HG03196 (cell line): ENCODE results near the gene RGS16.

Source experiments
- ATAC-seq: cut with Tn5 transposase; IDR thresholded peaks from one replicate; pipeline ENCODE4 v1.9.1; 2021; ENCODE audit not compliant: unreplicated experiment

RGS16 gene

DNA sequence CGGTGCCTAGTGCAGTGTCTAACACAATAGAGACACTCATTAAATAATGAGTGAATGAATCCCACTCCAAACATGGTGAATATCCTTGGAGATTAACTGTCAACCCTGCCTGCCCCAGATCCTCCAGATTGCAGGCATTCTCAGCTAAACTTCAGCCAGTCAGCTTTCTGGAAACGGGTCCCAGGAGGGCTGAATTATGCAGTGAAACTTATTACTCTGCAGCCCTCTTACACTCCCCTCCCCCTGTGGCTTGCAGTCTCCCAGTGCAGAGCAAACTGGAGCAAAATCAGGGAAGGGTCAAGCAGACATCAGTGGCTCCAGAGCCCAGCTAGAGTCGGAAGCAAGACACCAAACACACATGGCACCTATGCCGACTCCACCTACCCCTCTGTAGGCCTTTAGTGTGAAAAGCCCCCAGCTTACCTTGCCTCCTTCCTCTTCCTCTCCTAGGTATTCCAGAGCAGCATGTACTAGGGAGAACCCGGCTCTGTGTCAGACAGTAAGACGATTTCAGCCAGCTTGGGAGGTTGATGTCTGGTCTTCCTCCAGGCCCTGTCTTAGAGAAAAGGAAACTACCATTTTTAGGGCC lies 6.5 kb upstream of the RGS16 start:
- ATAC-seq, result no peak

DNA sequence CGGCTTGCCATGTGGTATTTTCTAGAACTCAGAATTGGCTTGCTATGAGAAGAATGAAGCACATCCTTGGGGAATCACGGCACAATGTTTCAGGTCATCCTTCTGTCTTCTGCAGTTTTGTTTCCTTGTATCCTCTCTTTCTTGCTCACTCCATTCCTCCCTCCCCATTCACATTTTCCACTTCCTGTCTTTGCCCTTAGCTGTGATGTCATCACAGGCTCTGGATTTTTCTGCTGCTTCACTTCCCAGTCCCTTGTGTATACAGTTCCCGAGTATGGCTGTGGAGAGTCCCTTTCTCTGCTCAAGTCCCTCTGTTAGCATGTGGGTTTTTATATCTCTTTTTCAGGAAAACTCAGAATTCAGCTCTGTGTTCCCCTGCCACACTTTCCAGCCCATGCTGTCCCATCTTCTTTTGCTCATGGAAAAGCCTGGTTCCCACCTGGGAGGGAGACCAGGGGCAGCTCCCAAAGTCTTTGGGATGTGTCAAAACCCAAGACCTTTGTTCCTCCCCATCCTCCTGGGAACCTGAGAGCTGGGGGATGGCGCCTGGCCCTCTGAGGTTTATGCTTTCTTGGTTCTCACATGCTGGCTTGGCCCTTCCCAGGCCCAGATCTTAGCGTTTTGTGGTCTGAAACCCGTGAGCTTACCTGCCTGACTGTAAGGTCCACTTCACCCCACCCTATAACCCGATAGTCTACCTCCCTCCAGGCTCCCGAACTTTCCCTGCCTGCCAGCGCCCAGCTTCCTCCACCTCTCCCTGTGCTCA lies 4.8 kb upstream of the RGS16 start:
- no peak for ATAC-seq

DNA sequence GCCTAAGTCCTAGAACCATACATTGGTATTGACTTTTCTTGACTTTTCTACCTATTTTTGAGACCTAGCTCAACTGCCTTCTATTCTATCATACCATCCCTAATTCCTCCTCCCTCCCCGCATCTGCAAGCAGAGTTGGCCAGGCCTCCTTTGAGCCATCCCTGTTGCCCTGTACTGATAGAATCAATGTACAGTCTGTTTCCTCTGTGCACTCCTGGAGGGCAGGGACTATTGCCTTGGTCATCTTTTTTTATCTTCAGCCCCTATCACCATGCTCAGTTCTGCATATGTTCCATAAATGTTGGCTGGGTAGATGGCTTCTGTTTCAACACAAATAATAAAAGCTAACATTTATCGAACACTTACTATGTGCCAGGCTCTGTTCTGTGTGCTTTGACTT lies 4.0 kb upstream of the RGS16 start:
- no peak for ATAC-seq

DNA sequence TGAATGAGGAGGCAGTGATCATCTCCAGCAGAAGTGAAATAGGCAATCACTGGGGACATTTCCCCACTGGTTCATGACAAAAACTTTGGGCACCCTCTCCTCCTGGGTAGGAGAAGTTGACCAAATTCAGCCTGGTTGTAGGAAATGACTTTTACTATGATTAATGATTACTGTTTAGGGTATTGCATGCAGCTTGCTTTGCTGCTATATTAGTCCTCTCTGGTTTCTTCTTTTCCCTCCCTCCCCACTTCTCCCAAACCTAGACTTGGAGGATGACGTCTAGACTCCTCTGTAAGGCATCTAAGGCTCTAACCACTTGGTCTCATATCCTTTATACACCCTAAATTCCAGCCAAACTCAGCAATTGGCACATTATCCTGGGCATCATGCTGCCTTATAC lies 3.4 kb upstream of the RGS16 start:
- no peak for ATAC-seq

DNA sequence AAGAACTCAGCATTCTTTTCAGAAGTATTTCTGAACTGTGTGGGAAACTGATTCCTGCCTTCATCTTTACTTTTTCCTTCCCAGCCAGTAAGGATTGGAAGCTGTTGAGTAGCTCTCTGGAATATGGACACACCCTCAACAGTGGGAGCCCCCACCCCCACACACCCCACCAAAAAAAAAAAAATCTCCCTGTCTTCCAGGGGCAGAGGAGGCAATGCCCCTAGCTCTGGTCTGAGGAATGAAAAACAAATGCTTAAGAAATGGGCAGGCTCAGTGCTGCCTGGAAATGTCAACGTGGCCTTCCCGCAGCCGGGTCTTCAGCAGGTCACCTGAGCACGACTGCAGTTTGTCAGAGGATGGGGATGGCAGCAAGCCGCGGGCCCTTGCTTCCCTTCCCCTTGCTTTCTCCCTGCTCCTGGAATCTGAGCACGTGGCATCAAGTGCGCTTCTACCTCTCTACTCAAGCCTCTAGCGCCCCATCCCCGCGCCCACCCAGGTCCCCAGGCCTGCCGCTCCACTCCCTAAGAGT lies 479 bp downstream of the RGS16 start:
- ATAC-seq, result no peak

DNA sequence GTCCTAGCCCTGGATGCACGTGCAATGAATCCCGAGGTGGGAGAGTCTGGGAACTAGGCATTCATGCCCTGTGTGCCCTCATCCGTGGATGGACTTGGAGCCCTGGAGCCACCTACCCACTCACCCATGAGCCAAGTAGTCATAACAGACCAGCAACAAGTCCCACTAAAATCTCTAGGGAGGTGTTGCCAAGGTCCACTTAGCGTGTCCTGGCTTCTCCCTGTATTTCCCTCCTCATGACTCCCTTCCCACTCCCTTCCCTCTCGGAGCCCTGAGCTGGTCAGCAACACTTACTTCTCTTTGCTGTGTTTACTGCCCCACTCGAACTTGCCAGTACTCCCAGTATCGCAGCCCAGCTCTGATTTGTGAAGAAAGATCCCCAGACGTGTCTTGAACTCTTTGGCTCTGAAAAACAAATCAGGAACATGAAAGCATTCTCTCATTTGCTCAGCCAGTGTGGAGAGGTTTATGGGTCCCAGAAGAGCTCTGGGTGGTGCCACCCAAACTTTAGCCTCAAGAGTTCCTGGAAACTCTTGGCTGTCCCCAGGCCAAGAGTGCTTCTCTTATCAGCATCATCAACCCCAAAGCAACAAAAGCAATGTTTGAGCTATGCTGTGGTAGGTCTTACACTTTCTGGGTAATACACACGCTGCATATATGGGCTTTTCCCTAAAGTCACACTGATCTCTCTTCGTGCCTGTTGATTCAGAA lies 1.1 kb downstream of the RGS16 start:
- no peak for ATAC-seq

DNA sequence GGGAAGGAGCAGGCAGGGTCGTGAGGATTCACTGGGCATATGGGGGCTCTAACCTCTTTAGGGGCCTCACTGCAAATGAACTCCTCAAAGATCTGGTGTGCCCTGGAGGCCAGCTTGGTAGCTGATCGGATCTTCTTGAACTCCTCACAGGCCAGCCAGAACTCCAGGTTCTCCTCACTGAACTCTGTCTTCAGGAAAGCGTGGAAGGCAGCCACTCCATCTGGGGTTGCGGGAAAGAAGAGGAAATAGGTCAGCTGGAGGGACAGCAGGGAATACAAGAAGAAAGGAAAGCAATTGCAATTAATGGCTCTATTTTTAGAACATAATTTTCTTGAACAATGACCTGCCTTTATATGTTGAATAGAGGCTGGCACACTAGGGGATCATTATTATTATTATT lies 2.3 kb downstream of the RGS16 start:
- no peak for ATAC-seq

DNA sequence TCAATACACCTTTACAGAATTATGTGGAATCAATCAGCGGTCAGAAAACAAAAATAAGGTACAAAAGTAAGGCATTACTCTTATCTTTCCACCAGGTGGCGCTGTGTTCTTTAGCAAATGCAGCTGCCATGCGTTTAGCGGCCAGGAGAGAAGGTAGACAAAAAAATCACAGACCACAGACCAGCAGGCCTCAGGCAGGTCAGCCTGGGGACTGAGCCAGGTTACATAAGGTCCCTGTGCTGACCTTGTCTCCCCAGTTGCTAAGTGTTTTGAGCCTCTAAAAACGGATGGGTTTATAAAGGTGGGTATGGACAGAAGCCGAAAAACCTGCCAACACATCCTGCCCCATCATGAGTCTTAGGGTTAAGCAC lies 2.8 kb downstream of the RGS16 start:
- no peak for ATAC-seq

DNA sequence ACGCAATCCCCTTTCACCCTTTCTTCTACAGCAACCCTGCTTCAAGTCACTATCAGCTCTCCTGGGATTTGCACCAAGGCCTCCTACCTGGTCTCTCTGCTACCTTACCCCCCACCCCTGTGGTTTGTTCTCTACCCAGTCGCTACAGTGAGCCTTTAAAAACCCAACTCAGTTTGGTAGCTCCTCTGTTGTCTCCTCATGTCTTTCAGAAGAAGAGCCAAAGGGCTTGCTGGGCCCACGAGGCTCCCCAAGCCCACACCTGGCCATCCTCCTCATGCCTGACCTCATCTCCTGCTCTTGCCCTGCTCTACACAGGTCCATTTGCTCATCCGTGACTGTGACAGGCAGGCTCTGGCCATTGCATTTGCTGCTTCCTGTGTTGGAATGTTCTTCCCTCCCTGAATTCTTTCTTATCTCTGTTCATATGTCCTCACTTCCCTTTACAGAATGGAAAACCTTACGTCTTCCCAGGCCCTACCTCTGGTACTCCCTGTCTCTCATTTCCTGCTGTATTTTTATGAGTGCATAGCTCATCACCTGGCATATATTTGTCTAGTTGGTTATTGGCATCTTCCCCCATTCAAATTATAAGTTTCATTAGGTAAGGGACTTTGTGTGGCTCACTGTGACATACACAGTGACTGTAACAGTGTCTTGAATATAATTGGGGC lies 3.3 kb downstream of the RGS16 start:
- ATAC-seq, result no peak

DNA sequence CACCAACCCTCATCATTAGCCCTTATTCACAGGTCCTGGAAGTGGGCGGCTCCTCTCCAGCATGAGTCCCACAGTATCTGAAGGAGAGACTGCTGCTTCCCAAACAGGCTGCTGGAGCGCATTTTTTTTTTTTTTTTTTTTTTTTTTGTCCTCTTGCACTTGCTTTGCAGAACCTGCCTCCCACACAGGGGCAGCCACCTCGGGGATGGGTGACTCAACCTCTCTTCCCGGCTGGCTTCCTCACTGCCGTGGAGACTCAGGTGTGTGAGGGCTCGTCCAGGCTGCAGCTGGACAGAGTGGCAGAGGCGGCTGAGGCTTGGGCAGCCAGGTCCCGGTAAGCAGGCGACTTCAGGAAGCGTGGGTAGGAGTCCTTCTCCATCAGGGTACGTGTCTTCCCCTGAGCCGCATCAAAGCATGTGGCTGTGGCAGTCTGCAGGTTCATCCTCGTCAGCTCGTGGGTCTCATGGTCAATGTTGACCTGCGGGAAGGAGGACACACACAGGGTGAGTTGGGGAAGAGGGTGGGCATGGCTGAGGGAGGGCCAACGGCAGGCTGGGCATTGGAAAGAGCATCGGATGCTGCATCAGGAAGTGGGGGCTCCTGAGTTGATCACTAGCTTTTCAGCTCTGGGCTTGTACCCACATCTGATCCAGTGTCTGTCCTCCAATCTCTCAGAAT lies 4.0 kb downstream of the RGS16 start:
- no peak for ATAC-seq

DNA sequence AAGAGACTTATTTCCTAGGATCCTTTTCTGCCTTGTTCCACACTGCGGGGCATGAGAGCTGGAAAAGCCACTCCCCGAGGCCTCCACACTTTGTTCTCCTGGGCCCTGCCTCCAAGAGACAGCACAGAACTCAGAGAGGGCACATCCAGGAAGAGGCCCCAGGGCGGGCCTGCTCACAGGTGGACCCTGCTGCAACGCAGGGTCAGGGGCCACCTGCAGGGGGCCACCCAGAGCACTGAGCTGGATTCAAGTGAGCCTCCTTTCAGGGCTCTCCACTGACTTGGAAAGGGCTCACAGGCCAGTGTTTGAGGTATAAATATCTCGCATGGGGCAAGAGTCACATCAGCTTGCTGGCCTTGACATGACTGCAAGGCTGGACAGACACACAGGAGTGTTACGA lies 4.8 kb downstream of the RGS16 start:
- no peak for ATAC-seq

DNA sequence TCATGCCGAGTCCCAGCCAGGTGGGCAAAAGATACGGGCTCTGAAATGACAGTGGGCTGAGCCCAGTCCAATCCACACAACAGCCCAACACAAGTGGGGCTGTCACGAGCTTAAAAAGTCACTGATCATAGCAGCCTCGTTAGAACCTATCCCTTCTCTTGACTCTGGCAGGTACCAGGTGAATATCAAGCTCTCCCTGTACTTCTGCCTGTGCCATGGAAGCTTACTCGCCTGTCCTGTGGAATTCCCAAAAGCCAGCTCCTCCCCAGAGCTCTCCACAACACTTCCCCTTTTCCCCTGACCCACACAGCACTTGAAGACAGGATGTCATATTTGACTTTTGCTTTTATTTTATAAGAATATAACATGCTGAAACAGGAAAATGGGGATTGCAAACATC lies 5.9 kb downstream of the RGS16 start:
- no peak for ATAC-seq

DNA sequence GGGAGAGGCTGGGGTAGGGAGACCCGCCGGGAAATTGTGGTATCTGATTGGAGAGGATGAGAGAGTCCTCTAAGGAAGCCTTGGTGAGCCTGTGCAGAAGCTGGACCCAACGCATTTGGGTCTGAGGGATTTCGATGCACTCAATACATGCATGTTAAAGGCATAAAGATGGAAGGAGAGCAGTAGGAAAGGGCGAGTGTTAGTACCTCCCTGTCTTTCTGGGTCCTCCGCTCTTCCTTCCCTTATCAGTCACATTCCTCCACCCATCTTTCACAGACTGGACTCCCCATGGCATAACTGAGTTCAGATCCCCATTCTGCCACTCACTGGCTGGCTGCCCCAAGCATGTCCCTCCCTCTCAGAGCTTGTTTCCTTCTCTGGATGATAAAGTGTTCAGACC lies 7.3 kb downstream of the RGS16 start:
- ATAC-seq, result no peak

DNA sequence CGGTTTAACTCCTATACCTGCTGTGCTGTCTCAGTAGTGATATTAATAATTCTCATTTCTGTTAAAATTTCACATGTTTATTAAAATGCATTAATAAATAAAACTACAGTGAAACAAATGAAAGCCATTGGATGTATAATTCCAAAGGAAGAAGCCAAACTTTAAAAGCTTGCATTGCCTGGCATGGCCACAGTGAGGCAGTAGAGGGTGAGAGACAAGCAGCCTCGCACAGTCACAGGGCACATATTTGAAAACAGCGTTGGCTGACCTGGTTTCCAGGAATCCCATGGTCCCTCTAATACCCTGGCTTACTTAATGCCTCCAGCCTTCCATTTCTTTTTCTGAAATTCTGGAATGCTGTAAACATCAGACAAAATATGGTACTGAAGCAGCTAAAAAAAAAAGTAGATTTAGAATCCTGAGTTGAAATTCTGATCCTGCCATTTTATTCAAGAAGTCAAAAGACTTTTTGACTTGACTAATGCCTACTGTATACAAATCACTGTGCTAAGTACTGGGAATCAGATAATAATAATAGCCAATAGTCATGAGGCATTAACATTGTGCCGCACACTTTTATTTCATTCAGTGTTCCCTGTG lies 8.4 kb downstream of the RGS16 start:
- ATAC-seq, result no peak

DNA sequence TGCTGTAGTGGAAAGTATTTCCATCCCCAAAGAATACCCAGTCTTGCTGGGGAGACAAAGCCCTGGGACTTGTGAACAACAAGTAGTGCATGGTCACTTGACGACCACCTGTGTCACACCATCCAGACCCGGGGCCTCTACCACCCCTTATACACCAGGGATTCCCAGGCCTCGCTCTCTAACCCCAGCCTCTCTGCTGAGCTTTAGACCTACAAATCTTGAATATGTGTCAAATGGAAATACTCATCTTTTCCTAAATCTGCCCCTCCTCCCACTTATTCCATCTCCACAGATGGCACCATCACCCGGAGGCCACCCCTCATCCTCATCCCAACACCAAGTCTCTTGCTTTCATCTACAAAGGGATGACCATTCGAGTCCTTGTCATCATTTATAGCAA lies 14.3 kb downstream of the RGS16 start:
- no peak for ATAC-seq

DNA sequence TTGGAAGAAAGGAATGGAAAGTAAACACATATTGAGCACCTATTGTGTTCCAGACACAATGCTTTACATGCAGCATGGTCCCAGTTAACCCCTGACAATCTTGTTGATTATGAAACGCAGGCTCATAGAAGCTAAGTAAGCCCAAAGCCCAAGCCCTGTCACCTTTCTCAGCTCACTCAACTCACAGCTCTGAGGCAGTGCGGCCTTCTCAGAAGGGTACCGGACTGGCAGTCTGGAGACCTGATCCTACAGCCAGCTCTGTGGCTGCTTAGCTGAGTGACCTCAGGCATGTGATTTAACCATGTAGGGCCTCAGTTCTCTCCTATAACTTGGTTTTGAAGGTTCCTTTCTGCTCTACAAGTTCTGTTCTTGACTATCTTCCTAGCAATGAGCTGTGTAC lies 14.7 kb downstream of the RGS16 start:
- ATAC-seq, result no peak

DNA sequence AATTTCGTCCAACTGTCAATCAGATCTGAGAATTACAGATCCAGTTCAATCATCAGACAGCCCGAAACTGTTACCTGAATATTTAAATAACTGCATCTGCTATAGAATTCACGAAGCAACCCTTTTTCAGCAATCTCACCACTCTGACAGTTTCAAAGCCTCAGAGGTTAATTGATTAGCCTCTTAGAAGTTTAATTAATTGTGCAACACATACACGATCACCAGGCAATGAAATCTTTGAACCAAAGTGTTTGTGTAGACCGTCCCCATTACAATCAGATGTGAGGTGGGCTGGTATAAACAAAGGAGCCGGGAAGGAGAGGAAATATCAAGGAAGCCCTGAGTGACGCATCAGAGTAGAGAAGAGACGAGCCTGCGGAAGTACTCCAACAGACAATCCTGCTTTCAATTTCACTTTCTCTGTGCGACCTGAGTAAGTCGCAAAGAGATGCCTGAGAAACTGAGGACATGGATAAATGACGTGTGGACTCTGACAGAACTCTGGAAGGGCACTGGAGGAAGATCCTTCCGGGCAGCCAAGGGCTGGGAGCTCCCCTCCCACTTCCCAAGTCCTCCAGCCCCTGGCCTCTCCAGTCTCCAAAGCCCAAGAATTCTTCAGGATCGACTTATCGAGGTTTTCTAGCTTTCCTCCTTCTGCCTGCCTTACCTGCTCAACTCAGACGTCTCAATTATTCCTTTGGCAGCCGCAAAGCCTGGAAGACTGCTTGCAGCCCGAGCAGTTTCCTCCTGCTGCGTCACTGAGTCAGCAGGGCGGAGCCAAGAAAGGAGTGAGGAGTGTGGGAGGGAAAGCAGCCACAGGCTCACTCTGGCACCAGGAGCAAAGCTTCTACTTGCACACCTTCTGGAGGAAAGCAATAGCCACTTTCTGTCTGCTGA lies 15.4 kb downstream of the RGS16 start, which contains the start of gene RNASEL:
TSS of gene RNASEL (minus strand) at position 757 of the 897 bp plus-strand sequence. CDS start 2,450 bp downstream, outside the sequence.
- peak; percentile 72 for ATAC-seq

DNA sequence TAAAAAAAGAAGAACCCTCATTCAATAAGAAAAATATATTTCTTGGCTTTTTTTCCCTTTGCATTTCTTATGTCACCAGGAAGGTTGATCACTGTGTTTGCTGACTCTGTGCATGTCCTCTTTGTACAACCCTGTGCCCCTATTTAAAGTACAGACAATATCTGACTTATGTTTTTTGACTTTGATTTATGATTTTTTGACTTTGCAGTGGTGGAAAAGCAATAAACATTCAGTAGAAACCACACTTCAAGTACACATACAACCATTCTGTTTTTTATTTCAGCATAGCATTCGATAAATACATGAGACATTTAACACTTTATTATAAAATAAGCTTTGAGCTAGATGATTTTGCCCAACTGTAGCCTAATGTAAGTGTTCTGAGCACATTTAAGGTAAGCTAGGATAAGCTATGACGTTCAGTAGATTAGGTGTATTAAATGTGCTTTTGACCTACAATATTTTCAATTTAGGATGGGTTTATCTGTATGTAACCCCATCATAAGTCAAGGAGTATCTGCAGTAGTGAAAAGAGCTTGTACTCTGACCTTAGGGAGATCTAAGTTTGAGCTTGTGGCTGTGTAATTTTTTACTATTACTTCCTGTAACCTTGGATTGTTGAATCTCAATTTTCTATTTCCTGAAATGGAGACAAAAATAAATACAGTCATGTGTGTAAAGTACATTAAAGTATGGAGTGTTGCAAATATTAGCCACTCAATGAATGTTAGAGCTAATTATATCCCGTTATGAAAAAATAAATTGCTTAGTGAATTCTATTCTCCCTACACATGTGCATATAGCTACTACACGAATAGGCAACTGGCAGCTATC lies 16.3 kb downstream of the RGS16 start:
- no peak for ATAC-seq

DNA sequence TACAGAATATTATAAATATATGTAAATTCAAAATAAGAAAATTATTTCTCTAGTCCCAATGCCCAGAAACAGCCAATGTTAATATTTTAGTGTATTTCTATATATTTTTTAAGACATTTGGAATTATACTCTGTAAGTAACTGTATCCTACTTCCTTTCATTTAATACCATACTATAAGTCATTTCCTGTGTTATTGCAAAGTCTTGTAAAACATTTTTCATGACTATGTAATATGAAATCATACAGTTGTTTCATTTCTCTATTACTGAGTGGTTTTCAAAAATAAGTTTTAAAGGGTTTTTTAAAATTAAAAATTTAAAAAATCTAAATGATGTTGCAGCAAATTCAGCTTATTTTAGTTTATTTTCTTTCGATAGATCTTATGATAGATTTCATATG lies 17.1 kb downstream of the RGS16 start:
- no peak for ATAC-seq
